ENCODE data around the gene KLHDC4.

DNA sequence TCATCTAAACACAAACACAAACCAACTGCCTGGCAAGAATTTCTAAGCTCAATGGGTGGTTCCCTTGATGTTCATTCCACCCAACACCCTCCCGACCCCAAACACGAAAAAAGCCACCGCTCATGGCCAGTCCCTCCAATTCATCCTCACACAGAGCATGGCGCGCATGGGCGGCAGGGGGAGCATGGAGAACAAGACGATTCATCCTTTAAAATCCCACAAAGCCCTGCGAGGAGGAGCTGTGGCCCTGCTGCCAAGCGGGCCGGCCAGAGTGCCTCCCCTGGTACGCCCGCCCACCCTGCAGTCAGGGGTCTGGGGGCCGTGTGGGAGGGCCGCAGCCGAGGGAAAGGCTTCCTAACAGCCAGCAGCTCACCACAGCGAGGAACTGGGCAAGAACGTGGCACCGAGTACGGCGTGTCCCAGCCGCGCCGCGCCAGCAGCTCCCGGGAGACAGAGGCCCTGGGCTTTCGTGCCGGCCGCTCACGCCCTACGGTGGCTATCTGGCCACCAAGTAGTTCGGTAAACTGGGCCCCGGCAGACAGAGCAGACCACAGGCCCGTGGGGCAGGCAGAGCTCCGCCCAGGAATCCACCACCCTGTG, 60.9 kb downstream of the KLHDC4 start:
- no peak for TF ChIP-seq POLR2A (IDR thresholded peaks at IDR 0.05; ENCODE audit: low read length)
- TF ChIP-seq GATA1 (IDR thresholded peaks at IDR 0.05; ENCODE audit: low read depth, low read length): no peak

Data from erythroblast (primary cell).